GM19043 (cell line): ENCODE measurements around the gene DNHD1.

Source experiments
- ATAC-seq: cut with Tn5 transposase; IDR thresholded peaks from one replicate; pipeline ENCODE4 v1.9.1; 2021; ENCODE audit warnings: low read depth; ENCODE audit not compliant: unreplicated experiment

Gene DNHD1, protein sequence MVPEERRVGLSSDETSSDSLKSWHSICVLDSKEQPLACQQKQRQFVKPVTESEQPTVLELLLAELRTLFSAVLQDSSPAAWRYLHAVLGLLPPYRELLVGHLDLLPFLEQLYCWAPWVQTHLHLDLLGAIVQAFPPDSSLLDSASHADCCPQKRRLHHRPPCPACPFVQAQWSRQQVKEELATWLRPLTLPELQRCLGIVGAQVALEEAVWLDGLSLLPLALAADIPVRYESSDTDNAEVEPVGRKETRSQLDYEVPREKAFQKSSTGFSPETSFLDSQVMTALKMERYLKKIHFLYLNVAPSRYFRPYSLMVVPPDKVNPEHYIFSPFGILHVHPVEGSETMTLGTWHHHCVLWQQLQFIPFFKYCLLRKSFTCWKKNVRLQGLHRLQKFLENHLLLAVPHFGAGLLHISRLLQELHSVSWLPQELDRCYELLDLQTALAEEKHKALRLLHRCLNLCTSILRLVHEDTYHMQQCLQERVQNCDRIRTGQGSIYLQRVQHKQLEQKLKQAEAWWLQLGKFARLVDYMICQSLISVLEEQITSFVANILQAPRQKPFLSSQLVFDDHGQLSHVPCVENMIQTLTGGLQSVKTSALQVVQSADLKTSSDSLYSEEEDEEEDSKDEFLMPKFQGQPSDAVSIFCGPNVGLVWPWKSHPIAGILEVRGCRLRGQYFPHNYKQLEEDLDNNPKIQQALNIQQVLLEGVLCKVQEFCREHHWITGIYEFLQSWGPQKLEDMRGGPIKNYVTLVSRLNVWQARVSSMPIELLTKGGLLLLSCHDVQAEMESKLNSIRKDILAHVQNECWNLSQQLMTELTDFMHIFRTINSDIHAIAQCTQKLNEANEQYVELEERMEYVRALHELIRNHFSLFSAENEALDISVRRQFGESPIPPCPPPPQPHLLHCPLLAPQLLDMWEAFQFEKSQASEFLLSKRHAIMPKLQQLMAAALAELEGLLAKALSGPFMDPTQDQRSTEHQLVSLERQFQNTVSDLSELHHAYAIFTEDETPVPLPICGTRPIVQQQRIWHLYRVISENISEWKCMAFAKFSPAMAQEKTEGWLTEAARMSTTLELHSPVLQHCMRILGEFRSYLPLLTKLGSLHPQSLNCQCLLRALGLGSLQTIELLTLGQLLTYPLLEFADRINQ (N-terminal part only)

DNA sequence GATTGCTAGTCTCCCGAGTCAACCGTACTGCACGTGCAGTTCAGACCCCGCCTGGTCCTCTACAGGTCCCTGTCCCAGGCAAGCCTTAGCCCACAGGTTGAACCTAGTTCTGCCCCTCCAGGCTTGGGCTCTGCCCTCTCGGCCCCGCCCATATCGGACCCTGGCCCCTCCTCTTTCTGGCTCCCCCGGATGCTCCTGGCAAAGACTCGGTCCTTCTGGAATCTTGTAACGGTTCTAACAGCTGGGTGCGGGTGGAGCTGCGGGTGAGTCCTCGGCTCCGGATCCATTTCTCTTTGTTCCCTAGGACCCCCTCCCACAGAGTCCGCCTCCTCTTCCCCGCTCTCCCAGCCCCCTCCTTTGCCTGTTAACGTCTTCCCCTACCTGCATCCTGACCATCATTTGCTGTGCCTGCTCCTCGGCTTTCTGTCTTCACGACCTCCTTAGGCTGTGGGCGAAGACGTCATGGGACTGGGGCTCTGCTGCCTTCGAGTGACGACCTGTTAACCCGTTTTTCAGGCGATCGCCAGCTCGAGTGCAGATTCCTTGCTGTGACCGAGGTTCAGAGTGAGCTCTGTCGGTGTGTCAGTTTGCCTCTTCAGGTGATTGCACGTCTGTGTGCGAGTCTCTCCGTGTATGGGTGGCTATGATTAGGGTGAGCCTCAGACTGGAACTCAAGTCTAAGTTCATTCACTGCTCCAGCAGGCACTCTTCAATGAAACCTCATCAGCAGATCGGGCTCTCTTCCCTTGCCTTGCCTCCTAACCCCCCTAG, at the start of gene DNHD1:
Gene DNHD1, plus strand, starts transcription at position 212 of the 771 bp plus-strand sequence. CDS start 936 bp downstream, outside the sequence.
- no peak for ATAC-seq

GRCh38 chr11:6448574-6448973, 48.5 kb upstream of the DNHD1 start:
- ATAC-seq, result no peak

DNA sequence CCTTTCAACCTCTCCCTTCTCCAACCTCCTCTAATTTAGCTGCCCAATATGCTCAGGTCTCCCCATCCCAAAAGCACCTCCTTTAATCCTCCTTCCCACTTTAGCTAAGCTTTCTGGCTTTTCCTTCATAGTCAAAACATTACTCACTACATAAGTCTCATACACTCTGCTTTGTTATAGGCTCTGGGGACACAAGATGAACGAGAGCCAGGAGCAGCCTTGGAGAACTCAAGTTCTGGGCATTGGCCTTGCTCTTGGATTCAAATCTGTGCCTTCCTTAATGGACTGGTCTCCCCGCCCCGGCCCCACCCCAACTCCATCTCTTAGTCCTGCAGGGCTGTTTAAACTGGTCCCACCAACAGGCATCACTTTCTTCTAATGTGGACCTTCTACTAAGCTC, 44.9 kb upstream of the DNHD1 start:
- ATAC-seq, result no peak

GRCh38 chr11:6453152-6453551, 43.9 kb upstream of the DNHD1 start:
- ATAC-seq, result no peak

- no peak for ATAC-seq
These were observed 42.0 kb upstream of the DNHD1 start for GRCh38 chr11:6455070-6455469.

DNA sequence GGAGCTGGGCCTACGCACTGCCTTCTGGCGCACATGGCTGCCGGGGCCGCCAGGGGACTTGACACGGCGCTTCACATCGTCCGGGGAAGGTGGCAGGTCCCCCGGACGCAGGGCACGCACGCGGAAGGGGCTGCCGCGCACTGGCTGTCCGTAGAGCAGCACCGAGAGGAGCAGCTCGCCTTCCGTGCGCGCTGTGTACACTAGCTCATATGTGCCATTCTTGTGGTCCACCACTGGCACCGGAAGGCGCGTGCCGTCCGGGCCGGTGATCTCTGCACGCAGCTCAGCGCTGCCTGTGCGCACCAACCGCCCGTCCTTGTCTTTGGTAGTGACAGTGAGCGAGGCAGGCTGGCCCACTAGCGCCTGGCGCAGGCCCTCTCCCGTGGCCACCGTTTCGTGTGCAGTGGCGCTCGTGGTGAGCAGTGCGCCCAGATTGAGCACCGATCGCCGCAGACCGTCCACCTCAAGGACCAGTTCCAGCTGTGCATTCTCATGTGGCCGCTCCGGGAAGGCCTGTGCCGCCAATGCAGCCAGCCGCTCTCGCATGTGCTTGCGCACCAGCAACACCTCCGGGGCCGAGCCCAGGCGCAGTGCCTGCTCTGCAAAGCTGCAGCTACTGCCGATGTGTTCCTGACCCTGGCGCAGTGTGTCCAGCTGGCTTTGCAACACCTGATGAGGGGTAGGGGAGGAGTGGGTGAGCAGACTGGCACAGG, 40.6 kb upstream of the DNHD1 start:
- no peak for ATAC-seq

DNA sequence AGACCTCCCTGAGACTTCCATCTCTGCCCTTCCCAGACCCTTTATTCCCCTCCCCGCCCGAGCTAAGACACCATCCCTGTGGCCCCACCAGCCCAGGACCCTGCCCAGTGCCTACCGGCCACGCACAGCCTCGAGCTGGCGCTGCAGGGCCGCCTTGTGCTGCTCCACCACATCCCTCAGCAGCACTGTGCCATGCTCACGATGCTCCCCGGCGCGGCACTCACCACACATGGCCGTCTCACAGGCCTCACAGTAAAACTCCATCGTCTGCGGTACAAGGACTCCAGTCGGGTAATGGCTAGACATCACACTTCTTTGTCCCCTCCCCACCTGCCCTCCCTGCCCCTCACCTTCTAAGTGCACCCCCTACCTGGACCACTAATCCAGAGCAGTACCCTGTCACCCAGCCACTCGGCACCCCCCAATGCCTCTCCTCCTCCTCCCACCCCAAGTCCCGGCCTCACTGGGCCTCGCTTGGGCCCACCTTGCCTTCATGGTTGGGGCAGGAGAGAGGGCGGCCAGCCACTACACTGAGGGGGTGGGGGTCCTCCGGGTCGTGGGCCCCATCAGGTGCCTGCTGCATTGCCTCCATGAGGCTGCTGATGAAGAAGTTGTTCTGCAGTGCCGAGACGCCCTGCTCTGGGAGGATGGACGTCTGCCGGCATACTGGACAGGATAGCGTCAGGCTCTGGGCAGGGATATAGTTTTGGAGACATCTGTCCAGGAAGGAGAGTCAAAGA, 39.3 kb upstream of the DNHD1 start:
- no peak for ATAC-seq

- ATAC-seq, result no peak
These were observed 38.6 kb upstream of the DNHD1 start for GRCh38 chr11:6458352-6459098.

- ATAC-seq, result no peak
These were observed 38.0 kb upstream of the DNHD1 start for GRCh38 chr11:6459099-6459450.

DNA sequence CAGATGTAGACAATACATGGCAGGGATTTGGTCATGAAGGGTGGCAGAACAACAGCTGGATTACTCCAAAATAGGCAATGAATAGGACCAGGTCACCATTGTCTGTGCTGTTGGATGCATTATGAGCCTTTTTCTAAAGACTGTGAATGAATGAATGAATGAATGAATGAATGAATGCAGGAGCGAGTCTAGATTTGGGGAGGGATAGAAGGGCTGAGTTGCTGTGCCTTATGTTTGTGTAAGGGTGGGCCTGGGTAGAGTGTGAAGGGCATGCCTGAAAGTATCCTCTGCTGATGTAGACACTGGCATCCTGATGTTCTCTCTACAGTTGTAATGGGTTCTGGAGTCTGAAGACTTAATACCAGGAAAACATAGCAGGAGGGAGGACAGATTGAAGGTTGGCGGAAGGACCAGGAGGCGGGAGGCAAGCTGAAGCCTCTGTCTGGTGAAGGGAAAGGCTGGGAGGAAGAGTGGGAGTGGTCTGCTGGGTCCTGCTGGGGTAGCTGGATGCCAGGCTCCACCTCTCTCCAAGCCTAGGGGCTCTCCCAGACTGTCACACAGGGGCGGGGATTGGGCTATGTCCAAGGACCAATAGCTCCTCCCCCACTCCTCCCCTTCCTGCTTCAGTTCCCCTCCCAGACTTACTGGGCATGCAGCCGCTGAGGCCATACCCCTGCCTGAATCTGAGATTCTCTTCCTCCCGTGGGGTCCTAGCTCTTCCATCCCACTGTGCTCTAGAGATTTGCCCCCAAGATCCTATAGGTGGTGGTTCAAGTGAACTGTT, 28.2 kb upstream of the DNHD1 start:
- ATAC-seq, result peak; percentile 70

- ATAC-seq, result no peak
These were observed 27.5 kb upstream of the DNHD1 start for GRCh38 chr11:6469599-6469998.

DNA sequence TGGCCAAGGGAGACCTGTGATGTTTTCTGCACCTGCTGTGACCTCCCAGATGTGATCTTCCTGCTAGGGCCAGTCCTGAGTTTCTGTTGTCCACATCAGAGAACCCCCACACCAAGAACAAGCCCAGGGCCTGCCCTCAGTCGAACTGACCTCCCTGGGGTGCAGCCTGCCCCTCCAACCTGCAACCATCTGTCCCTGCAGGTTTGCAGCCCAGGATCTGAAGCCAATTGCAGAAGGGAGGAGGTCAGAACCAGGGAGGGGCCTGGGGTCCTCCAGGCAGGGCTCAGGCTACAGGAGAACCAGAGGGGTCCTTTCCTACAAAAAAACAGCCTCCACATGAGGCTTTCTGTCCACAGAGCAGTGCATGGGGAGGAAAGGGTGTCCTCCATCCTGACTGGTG, 24.1 kb upstream of the DNHD1 start:
- no peak for ATAC-seq

DNA sequence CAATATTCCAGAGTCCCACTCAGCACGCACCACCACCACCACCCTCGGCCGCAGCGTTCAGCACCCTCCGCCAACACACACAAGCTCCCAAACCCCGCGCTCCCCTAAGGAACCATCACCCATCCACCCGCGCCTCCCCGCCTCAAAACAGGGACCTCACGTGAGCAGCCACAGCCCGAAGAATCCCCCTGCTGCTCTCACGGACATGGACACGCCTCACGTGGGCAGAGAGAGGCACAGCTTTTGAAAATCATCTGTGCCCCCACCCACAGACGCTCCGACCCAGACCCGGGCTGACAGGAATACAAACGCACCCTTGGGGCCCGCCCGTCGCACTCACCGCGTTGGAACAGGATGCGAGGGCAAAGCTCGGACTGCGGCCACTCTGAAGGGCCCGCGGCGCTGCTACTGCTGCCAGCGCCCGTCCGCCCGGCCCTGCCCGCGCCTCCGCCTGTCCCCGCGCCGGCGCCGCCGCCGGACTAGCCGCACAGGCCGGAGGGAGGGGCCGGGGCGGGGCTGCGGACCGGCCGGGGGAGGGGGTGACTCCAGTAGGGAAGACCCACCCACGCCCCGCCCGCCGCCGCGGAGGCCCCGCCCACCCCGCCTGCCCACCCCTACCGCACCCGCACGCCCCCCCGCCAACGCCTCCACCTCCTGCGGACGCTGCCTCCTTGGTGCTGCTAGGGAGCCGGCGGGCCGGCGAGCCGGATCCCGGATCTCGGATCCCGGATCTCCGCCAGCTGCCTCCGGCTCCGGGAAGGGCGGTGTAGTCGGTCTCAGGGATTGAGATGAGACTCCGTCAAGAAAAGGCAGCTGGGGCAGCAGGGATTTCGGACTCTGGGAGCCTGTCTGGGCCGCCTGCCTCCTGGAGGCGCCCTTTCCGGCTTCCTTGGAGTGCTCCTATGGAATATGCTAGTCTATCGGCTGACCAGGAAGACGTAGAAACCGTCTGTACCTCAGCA, 23.3 kb upstream of the DNHD1 start, which contains the start of gene TRIM3:
Gene TRIM3, minus strand, starts transcription at position 491 of the 962 bp plus-strand sequence. CDS start 8,246 bp downstream, outside the sequence.
- peak; percentile 50 for ATAC-seq

DNA sequence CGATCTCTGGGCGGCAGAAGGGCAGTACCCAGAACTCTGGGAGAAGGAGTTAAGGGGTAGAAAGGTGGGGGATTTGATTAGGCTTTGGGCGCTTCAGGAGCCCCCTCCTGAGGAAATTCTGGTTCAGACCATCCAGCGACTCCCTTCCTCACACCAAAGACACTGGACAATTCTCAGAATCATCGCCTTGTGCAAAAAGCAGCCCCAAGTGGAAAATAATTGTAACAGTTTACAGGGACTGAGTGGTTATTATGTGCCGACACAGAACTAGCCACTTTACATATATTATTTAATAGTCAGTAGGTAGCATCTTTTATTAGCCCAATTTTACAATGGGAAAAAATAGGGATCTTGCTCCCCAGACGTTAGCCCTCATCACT, 22.7 kb upstream of the DNHD1 start:
- ATAC-seq, result no peak

DNA sequence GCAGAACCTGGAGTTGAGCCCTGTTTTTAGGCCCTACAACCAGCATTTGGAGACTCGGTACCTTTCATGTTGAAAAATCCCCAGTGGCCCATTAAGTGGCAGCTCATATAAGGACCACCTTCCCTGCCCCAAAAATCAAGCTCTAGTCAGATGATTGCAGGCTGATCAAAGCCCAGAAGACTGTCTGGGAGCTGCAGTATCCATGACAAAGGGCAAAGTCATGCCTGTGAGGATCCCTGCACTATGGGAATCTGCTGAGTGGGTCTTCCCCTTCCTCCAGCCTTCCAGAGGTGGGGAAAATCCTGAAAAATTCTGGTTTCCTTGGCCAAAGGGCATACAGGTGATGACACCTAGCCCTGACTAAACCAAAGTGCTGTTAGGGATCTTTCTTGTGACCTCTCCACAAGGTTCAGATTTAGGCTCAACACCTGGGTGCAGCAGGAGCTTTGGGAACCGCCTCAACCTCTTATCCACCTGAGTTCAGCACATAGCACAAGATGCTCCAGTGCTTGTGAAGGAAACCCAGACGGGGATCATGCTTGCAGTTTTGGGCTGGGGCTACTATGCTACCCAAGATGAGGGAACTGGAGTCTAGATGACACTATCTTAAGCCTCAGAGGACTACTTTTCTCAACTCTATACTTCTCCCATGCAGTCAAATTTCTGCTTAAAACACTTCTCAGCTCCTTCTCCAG, 22.1 kb upstream of the DNHD1 start:
- no peak for ATAC-seq

- no peak for ATAC-seq
These were observed 21.1 kb upstream of the DNHD1 start for GRCh38 chr11:6475936-6476335.
